A172 (cell line): ENCODE data around the gene LHFPL3. TPM values are rescaled to one million over a fixed set of nuclear protein-coding genes. Genes with fewer than 3 reads are reported as not detected.
"Not testable (repeated sequence)": the region's sequence is repeated elsewhere in the genome, so short reads cannot be mapped to it uniquely, and the experiment has no call there.

Experiments used
- DNase-seq: peaks from one replicate; pipeline ENCODE4 v3.0.0-alpha.2; 2015; ENCODE audit warnings: low spot score
- total RNA-seq: library from RNA; depleted of rRNA; stranded (reverse); fragments of >200 nt; shearing (Covaris generic); gene quantifications from 2 replicates; pipeline ENCODE4 v1.2.3, GENCODE V29; 2014

Gene LHFPL3
- total RNA-seq, 1 experiment from 2014 or later = not detected

DNA sequence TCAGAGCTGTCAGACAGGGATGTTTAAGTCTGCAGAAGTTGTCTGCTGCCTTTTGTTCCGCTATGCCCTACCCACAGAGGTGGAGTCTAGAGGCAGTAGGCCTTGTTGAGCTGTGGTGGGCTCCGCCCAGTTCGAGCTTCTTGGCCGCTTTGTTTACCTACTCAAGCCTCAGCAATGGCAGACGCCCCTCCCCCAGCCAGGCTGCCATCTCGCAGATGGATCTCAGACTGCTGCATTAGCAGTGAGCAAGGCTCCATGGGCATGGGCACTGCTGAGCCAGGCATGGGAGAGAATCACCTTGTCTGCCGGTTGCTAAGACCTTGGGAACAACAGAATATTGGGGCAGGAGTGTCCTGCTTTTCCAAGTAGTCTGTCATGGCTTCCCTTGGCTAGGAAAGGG, 267.2 kb downstream of the LHFPL3 start:
- DNase-seq = not testable (repeated sequence)

GRCh38 chr7:104603957-104604356, 275.6 kb downstream of the LHFPL3 start:
- DNase-seq = no peak

DNA sequence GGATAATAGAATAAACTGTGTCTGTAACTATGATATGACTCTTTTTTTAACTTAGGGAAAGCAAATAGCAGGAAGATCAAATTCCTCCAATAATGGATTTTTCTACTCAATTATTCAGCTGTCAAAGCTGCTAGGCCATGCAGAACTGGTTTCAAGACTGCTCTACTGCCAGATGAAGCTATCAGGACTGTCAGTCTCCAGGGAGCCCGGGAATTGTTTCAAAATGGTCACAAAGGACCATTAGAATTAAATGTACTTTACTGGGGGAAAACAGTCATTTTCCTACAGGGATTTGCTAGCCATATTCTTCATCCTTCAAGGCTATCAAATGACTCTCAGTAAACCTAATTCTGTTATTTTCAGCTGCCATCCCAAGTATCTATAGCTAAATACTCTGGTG, 276.3 kb downstream of the LHFPL3 start:
- DNase-seq = no peak

- DNase-seq = no peak
These were observed 292.9 kb downstream of the LHFPL3 start for GRCh38 chr7:104621321-104621720.

DNA sequence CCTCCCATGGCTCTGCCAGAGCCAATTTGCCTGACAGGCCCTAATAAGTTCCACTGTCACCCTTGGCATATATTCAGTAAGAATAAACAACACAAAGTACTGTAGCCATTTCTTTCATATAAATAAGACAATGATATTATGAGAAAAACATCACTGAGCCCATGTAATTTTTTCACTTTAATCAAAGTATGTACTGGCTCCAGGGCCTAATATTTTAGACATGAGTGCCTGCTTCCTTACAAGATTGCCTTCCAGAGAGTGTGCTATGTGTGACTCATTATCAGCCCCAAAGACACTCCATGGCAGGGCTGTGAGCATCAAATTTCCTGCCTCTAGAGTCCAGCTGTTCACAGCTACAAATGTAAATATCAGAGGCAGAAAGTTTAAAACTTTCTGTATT, 297.6 kb downstream of the LHFPL3 start:
- DNase-seq = no peak

DNA sequence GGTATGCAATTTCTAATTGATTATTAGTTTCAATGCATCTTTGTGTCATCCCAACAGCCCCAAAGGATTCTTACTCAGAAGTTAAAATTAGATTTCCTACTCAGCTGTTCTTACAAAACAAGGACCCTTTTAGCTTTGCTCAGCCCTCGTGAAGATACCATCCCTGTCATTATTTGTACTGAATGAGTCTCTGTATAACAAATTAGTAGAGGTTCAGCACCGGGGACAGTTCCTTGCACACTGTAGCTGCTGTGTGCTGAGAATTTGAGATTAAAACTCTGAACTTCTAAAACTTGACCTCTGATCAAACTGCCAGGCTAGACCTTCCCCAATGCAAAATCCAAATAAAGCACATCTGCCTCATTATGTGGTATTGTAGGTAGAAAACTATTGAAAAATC, 299.1 kb downstream of the LHFPL3 start:
- peak; percentile 34 for DNase-seq

GRCh38 chr7:104628017-104628416, 299.6 kb downstream of the LHFPL3 start:
- DNase-seq = no peak

GRCh38 chr7:104629408-104629807, 301.0 kb downstream of the LHFPL3 start:
- no peak for DNase-seq

DNA sequence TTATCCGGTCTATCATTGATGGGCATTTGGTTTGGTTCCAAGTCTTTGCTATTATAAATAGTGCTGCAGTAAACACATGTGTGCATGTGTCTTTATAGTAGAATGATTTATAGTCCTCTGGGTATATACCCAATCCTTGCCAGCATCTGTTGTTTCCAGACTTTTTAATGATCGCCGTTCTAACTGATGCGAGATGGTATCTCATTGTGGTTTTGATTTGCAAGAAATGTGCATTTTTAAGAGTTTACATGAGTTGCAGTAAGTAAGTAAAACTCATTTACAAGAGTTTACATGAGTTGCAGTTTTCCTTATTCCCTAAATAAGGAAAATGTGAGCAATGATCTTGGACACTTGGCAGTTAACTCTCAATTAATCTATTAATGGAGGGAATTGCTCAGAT, 312.1 kb downstream of the LHFPL3 start:
- no peak for DNase-seq

GRCh38 chr7:104642560-104642959, 314.2 kb downstream of the LHFPL3 start:
- no peak for DNase-seq

GRCh38 chr7:104643587-104644217, 315.3 kb downstream of the LHFPL3 start:
- no peak for DNase-seq

GRCh38 chr7:104650991-104651640, 322.7 kb downstream of the LHFPL3 start:
- no peak for DNase-seq

DNA sequence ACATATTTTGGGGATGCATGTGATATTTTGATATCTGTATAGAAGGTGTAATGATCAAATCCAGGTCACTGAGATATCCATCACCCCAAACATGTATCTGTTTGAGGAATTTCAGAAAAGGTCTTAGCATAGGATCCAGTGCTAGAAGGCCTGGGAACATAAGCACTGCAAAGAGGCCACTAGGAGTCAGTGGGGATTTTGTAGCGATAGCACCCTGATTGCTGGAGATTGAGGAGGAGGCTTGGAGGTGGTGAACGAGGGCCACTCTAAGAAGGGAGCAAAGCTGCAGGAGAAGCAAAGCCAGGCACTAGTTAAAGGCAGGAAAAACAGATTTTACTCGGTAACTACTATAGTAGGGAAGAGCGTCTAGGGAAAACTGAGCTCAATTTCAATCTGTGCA, 324.0 kb downstream of the LHFPL3 start:
- no peak for DNase-seq

- DNase-seq = no peak
These were observed 324.5 kb downstream of the LHFPL3 start for GRCh38 chr7:104652865-104653264.

DNA sequence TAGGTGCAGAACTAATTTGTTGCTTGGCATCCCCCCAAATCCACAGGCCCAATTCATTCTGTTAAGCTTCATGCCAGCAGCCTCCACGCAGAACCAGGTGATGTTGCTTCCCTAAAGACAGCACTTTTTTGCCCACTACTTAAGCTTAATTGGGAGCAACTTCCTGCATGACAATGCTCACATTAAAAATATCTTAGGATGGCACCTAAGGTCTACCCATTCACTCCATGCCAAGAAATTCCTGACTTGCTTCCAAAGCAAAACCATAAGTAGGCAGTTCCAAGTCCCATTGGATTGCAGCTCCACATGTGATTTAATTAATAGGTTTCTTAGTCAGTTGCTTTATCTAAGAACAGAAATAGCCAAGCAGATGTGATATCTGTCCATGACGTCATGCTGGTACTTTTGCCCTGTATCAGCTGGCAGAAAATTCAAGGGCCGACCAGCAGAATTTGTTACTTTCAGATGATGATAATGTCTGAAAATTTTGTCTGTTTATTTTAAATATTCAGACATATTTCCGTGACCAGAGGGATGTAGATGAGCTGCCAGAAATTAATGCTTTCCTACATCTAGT, 325.5 kb downstream of the LHFPL3 start:
- DNase-seq = peak; percentile 17

DNA sequence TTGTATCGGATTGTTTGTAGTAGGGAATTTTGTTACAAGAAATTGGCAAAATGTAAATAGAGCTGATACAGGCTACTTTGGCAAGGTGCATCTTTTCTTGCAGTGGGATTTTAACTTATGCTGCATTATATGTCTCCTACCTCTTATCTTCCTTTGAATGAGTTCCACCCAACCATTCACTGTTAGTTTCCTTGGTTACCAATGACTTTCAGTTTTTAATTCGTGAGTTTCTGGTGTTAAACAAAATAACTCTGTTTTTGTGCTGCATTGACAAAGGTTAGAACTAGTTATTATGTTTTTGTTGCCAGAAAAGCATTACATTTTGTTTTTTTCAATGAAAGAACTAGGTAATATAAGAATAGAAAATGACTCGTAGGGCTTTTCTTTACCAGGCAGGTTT, 327.2 kb downstream of the LHFPL3 start:
- no peak for DNase-seq

- no peak for DNase-seq
These were observed 328.1 kb downstream of the LHFPL3 start for GRCh38 chr7:104656467-104656866.

- no peak for DNase-seq
These were observed 328.7 kb downstream of the LHFPL3 start for GRCh38 chr7:104657134-104657533.

GRCh38 chr7:104661575-104661974, 333.2 kb downstream of the LHFPL3 start:
- DNase-seq = no peak

DNA sequence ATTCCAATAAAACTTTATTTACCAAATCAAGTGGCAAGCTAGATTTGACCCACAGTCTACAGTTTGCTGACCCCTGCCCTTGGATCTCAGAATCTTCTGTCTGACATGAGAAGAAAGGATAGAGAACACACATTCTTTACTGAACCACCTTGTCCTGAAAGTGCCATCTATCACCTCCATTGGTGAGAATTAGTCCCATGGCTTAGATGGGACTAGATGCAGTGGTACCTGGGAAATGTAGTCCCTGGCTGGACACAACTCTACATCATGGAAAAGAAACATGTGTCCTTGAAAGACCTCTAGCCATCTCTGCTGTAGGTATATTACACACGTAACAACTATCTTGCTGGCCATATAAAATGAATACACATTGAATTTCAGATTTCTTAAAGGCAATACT, 336.2 kb downstream of the LHFPL3 start:
- no peak for DNase-seq

- no peak for DNase-seq
These were observed 349.2 kb downstream of the LHFPL3 start for GRCh38 chr7:104677587-104677986.

DNA sequence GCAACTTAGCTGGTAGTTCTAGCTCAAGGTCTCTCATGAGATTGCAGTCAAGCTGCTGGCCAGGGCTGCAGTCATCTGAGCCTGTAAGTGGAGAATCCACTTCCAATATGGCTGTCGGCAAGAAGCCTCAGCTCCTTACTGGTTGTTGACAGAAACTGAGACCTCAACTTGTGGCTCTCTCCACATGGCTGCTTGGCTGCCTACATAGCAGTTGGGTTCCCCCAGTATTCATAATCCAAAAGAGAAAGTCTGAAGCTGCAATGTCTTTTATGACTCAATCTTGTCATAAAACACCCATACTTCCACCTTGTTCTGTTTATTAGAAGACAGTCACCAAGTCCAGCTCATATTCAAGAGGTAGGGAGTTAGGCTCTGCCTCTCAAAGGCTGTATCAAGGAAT, 350.7 kb downstream of the LHFPL3 start:
- no peak for DNase-seq

DNA sequence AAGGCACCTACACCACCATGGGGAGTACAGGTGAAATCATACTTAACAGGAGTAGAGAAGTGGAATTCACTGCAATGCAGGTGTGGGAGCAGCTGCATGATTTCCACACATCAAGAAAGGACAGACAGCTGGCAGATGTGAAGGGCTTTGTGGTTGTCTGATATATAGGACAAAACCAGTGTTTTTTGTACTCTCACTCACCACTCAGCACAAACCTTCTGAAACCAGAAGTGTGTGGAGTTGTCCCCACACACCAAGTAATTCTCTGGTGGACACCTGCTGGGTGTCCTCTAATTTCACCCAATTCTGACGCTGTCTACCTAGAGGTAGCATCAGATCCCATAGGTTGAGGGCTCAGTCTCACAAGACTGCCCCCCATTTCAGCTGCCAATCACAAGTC, 357.9 kb downstream of the LHFPL3 start:
- DNase-seq = no peak

GRCh38 chr7:104694710-104695109, 366.3 kb downstream of the LHFPL3 start:
- DNase-seq = no peak
